NCI-H82 (cell line): ENCODE results near the gene SNAP91.

ENCODE experiments used
- DNase-seq: peaks from one replicate; lab custom pipeline; 2025; lab: John Stamatoyannopoulos, UW

The SNAP91 gene

DNA sequence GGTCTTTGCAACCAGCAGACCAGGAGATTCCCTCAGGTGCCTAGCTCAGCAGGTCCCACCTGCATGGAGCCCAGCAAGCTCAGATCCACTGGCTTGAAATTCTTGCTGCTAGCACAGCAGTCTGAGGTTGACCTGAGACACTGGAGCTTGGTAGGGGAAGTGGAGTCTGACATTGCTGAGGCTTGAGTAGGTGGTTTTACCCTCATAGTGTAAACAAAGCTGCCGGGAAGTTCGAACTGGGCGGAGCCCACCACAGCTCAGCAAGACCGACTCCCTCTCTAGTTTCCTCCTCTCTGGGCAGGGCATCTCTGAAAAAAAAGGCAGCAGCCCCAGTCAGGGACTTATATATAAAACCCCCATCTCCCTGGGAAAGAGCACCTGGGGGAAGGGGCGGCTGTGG is 162.3 kb downstream of the SNAP91 start:
- DNase-seq = no peak

DNA sequence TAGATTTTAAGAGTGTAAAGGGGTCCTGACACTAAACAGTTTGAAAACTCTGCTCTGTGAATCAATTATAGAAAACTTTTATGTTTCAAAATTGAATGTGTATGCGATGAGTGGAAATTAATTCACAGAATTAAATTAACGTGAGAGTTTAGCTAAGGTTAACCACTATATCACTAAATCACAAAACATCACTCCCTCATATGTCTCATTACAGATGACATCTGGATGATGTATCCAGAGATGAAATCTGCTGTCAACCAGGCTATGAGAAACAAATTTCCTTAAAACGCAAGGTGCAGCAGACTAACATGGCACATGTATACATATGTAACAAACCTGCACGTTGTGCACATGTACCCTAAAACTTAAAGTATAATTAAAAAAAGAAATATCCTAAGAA is 169.2 kb downstream of the SNAP91 start:
- no peak for DNase-seq

DNA sequence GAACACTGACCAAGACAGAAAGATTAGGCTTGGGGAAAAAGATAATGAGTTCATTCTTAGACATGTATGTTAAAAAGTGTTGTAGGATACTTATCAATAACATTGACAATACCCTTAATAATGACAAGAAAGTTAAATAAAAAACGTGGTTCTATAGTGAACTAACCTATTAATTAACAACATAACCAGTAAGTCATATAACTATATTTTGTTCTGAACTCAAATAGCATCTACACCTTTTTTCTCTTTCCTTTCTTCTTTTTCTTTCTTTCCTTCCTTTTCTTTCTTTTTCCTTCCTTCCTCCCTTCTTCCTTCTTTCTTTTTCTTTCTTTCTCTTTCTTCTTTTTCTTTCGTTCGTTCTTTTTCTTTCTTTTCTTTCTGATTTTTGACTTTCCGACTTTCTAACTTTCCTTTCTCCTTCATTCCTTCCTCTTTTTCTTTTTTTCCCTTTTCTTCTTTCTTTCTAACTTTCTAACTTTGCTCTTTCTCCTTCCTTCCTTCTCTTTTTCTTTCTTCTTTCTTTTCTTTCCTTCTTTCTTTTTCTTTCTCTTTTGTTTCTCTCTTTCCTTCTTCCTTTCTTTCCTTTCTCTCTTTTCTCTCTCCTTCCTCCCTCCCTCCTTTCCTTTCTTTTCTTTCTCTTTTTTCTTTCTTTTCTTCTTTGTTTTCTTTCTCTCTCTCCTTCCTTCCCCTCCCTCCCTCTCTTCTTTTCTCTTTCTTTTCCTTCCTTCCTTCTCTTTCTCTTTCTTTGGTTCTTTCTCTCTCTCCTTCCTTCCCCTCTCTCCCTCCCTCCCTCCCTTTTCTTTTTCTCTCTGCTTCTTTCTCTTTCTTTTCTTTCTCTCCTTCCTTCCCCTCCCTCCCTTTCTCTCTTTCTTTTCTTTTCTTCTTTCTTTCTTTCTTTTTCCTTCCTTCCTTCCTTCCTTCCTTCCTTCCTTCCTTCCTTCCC is 172.0 kb downstream of the SNAP91 start:
- no peak for DNase-seq

DNA sequence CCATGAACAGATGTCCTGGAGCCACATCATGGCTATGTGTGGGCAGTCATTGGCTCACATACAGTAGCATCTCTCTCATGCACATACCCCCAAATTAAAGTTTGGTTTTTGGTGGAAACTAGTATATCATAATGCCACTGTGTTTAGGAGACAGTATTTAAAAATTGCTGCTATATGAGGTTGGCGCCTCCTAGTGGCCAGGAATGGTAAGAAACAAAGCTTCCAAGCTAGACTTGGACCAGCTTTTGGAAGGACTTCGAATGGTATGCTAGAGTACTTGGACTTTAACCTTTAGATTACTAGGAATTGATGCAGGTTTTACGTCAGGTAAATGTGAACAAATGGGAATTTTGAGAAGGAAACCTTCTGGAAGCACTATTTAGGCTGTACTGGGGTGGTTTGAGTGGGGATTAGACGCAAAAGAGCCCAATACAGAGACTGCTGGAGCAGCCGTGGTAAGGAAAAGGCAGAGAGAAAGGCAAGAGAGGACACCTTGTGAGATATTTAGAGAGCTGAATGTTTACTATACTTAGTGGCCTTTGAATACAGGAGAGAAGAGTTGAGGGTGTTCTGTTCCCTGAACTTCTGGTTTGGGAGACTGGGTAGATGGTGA is 172.8 kb downstream of the SNAP91 start:
- peak; percentile 67 for DNase-seq

DNA sequence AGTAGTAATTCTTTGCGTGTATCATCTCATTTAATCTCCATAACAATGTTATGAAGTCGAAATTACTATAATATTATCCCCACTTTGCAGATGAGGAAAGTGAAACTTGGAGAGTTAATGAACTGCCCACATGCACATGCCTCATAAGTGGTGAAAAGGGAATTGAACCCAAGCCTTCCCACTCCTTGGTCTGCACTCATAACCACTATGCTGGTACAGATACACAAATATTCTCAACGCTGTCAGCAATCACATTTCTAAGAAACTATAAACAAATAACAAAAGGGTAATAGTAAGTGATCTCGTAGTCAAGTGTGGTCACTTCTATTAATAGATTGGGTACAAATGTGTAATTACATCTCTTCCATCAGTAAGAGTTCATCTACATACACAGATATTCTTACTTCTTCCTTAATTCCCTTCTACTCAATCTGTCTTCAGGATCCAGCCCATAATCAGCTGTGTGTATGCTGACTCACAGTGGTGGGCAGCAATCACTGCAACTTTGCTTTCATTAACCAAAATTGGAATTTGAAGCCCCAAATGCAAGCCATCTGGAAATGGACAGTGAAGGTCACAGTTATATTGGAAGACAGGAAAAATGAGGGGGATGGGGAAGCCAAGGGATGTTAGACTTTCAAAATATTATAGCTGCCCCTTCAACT is 190.0 kb downstream of the SNAP91 start:
- no peak for DNase-seq

DNA sequence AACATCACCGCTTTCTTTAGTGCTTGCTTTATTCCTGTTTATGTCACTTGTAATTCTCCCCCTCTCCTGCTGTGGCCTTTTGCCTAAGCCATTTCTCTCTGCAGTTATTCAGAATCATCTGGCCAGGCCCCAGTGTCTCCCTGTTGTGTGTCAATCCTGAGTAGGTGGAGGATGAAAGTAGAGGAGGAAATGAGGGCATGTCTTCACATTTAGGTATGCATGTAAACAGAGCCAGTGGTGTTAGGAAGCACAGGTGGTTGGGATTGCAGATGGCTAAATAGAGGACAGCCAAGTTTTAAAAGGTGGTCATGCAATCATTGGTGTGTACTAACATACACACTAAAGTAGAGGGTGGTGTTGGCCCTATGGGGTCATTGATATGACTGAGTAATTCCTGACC is 191.4 kb downstream of the SNAP91 start:
- DNase-seq = no peak

DNA sequence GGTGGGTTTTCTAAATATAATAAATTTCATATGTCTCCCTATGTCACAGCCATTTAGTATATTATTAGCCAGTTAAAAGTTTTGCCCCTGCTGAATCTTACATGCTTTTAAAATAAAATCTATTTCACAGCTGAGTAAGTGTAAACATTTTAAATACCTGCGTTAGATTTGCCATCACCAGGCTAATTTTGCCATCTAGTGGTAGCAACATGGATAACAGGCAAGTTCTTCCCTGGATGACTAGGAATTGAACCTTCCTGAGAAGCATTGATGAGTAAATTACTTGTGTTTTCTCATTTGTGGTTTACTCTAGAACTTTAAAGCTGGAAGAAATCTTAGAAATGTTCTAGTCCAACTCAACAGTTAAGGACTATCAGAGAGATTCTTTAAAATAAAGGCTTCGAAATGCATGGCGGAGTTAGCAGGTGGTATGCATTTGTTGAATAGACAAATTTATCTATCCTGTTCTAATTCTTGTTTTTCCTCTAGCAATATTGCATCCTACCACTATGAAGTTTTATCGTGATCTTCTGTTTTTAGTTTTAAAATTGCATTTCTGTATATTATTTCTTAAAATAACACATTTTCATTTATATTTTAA is 193.9 kb downstream of the SNAP91 start:
- DNase-seq = peak; percentile 55

DNA sequence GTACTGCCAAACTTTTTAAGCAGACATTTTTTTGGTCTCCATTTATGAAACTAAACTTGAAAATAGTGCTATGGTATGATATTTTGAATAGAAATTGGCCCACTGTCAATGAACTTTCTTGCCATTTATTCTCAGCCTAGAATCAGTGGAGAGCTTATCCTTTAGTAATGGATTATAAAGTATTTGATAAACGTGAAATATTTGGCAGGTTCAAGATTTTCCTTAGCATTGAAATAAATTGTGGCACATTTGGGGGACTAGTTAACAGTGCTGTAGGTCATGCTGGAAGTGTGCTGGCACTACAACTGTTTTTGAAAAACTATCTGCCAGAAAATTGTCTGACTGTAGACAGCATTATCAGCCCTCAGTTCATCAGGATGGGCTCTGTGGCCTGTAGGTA is 194.4 kb downstream of the SNAP91 start:
- DNase-seq = no peak

DNA sequence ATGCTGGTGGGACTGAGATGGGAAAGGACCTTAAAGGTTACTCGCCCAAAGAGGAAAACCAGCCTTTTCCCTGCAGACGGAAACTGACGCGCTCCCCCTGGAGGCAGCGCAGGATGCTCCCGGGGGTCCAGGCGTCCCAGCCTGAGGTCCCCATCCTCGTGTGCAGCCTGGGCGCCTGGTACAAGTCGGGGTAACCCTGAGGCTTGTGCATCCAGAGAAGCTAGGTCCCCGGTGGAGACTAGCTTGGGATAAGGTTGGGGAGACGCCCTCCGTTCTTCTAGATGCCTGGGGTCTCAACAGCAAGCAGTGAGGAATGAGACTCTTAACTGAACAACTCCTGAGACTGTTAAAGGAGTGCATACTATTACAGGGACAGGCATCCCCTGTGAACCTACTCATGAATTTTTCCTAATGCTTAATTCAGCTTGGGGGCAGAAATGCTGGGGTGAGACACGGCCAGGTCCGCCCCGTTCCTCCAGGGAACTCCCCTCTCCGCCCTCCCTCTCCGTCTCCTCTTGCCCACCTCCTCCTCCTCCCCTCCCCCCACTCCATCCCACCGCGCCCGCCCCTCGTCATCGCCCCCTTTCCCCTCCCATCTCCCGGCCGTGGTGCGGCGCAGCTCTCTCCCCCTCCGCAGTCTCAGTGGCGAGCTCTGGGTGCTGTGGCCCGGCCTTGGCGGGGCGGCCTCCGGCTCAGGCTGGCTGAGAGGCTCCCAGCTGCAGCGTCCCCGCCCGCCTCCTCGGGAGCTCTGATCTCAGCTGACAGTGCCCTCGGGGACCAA is 196.8 kb downstream of the SNAP91 start, which contains the start of gene PRSS35:
Gene PRSS35 (plus strand): TSS at position 634 of the 781 bp plus-strand sequence. CDS start 10,908 bp downstream, outside the sequence.
- DNase-seq = peak; percentile 79

DNA sequence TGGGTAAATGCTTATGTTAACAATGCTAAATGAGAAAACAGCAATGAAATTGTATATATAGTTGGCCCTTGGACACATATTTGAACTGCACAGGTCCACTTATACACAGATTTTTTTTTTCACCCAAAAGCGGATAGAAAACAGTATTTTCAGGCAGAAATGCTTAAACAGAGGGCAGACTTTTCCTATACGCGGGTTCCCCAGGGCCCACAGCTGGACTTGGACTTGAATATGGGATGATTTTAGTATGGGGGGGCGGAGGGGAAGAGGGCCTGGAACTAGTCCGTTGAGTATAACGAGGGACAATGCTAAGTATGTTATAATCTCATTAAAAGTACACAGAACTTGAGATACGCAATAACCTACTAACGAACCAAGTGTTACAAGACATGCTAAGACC is 197.6 kb downstream of the SNAP91 start:
- no peak for DNase-seq

DNA sequence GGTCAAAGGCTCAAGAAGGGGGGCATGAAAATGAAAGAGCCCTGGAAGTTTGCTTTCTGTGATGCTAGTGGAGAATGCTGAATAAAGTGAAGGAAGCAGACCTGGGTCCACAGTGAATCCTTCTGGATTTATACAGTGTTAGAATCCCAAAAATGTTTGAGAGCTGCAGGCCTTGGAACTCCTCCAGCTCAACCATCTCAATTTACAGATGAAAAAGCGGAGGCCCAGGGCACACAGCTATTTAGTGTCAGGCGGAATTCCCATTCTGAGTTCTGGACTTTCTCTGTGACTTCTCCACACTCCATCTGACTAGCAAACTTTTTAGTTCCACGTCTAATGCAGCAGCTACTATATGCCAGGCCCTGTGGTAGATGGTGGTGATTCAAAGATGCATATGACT is 198.1 kb downstream of the SNAP91 start:
- no peak for DNase-seq

DNA sequence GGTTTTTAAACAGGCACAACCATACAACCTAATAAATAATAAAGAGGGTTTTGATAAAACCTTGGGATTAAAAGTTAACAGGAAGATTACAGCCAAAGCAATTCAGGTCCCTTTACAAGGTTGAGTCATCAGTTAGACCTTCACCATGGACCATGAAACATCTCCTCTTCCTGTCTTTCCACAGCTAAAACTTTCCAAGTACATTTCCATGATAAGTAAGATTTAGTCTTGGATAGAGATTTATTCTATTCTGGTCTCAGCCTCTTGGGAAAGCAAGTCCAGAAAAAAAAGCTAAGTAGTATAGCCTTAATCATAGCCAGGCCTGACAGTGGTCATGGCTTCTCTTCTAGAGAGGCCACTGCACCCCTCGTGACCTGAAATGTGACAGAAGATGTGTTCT is 199.5 kb downstream of the SNAP91 start:
- DNase-seq = no peak

DNA sequence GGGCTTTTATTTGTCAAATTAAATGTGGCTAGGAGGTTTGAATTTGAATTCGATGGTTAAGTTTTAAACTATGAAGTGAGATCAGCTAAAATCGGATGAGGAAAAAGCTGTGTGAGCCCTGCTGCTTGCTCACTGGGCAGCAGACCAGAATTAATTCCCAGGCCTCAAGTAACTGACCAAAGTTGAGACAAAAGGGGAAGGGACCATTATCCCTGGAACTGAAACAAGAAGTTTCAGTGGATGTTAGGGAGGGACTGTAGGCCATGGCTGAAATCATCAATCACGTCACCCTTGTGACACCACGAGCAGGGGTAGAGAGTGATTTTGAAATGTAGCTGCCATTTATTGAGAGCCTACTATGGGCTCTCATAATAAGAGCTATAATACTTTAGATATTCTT is 203.5 kb downstream of the SNAP91 start:
- no peak for DNase-seq
